Lung (tissue), 12 donors: ENCODE measurements around the gene PRKCE. TPM values are rescaled to one million over a fixed set of nuclear protein-coding genes. Genes with fewer than 3 reads are reported as not detected.
A peak's percentile ranks its signal among the peaks of the same experiment; 100 is the strongest.

ENCODE experiments used
- ATAC-seq: fragments of 200-7000 bp; cut with Tn5 transposase; one replicate; pipeline ENCODE4 v1.9.1; 2020; ENCODE audit warnings: moderate number of reproducible peaks; ENCODE audit not compliant: insufficient read depth, low FRiP score
- DNase-seq, 3 donors: peaks; one replicate each; pipeline ENCODE4 v3.0.0-alpha.2; 2013 to 2017
- H3K27ac ChIP-seq, 2 donors: one replicate each; pipeline ENCODE4 v1.5.1; 2013; ENCODE audit warnings: mild to moderate bottlenecking in 2 of 2, moderate library complexity in 2 of 2, control low read depth in 1 of 2, inconsistent platforms in 1 of 2, low read depth in 1 of 2, low read length in 1 of 2
- H3K27me3 ChIP-seq, 3 donors: one replicate each; pipeline ENCODE4 v1.5.1; 2013; ENCODE audit warnings: low read length in 2 of 3; ENCODE audit not compliant: control insufficient read depth in 3 of 3, insufficient read depth in 3 of 3
- H3K36me3 ChIP-seq, 4 donors: one replicate each; pipeline ENCODE4 v1.5.1; 2013; ENCODE audit warnings: low read length in 4 of 4, mild to moderate bottlenecking in 1 of 4, moderate library complexity in 1 of 4; ENCODE audit not compliant: control insufficient read depth in 4 of 4, insufficient read depth in 4 of 4
- H3K4me1 ChIP-seq, 5 donors: one replicate each; pipeline ENCODE4 v1.5.1; 2013; ENCODE audit warnings: low read length in 5 of 5, mild to moderate bottlenecking in 2 of 5, moderate library complexity in 1 of 5; ENCODE audit not compliant: control insufficient read depth in 5 of 5, insufficient read depth in 5 of 5
- H3K4me3 ChIP-seq: one replicate; pipeline ENCODE4 v1.5.1; 2013; ENCODE audit warnings: mild to moderate bottlenecking, control low read depth, moderate library complexity
- H3K9ac ChIP-seq, 2 donors: one replicate each; pipeline ENCODE4 v1.5.1; 2013; ENCODE audit warnings: low read length in 2 of 2, control low read depth in 1 of 2; ENCODE audit not compliant: insufficient read depth in 1 of 2
- H3K9me3 ChIP-seq, 4 donors: one replicate each; pipeline ENCODE4 v1.5.1; 2013; ENCODE audit warnings: low read length in 3 of 4, mild to moderate bottlenecking in 1 of 4, moderate library complexity in 1 of 4; ENCODE audit not compliant: control insufficient read depth in 4 of 4, insufficient read depth in 3 of 4
- CTCF ChIP-seq: IDR thresholded peaks from 2 replicates; pipeline ENCODE4 v1.5.1; 2012; ENCODE audit warnings: mild to moderate bottlenecking; ENCODE audit errors: control extremely low read depth, extremely low read depth
- whole genome bisulfite sequencing, 2 donors: extraction: QIAGEN DNeasy Blood & Tissue Kit; methylation state at CpG; one replicate each; pipeline ENCODE4 v1.1.7; 2013; 5-methylcytosine and 5-hydroxymethylcytosine counted together
- polyA plus RNA-seq, 2 donors: library from polyadenylated mRNA; stranded (reverse); fragments of 200-250 nt; gene quantifications; one replicate each; pipeline ENCODE4 v1.2.1, GENCODE V29; 2013
- total RNA-seq, 2 donors: library from RNA; depleted of rRNA in 1 of 2; stranded (reverse); fragments of >200 nt in 1 of 2; gene quantifications; one replicate each; pipeline ENCODE4 v1.2.1, GENCODE V29; 2014 to 2021
- donor health status: control.
- donor health status: control.
- donor health status: Bipolar disorder and iron deficiency.
- donor health status: healthy.
- donor health status: DM: yes; HTN: yes; CAD: no.

PRKCE gene
- total and polyA plus RNA-seq, 4 donors: 12.5 to 82.2 (median 32.1) TPM

- Histone ChIP-seq H3K27me3 (no peaks in the 10 kb centered on the region), H3K36me3 (no peaks in the 10 kb centered on the region), H3K27ac (no peak overlapping the region), H3K9ac (no peak overlapping the region), H3K9me3 (no peaks in the 10 kb centered on the region), H3K4me3 (no peak overlapping the region), H3K4me1 (peaks cover 0 to 16% (median 7%) of the 10 kb centered on the region in 5 donors)
- ATAC-seq: no peak
- WGBS, 2 donors: 92 to 94% methylated on average over 27 of the region's 27 CpGs
- no peak for TF ChIP-seq CTCF
- DNase-seq: no peak
Observed at GRCh38 chr2:45736757-45737704, 85.6 kb downstream of the PRKCE start.

- no peak for ATAC-seq
- no peak for DNase-seq
- Histone ChIP-seq H3K9me3 (no peaks in the 10 kb centered on the region), H3K27ac (no peak overlapping the region), H3K9ac (no peak overlapping the region), H3K27me3 (no peaks in the 10 kb centered on the region), H3K4me1 (peaks cover 0 to 15% (median 9%) of the 10 kb centered on the region in 5 donors), H3K4me3 (no peak overlapping the region), H3K36me3 (no peaks in the 10 kb centered on the region)
- TF ChIP-seq CTCF: no peak
Observed at GRCh38 chr2:45739796-45740485, 88.5 kb downstream of the PRKCE start.

GRCh38 chr2:45741161-45741850 is 89.8 kb downstream of the PRKCE start:
- DNase-seq: peak in 2 of 3 donors; percentile 71 to 77
- Histone ChIP-seq H3K36me3 (no peaks in the 10 kb centered on the region), H3K4me3 (no peak overlapping the region), H3K27ac (peak overlapping the region in 1 of 2 donors; percentile 50), H3K9me3 (no peaks in the 10 kb centered on the region), H3K4me1 (peaks cover 0 to 13% (median 9%) of the 10 kb centered on the region in 5 donors), H3K27me3 (no peaks in the 10 kb centered on the region), H3K9ac (no peak overlapping the region)
- 77 to 80% methylated on average over 7 of the region's 7 CpGs for WGBS, 2 donors
- no peak for ATAC-seq
- no peak for TF ChIP-seq CTCF
